Colonic mucosa (tissue), 4 donors: ENCODE results near the gene CHN2. TPM values are rescaled to one million over a fixed set of nuclear protein-coding genes. Genes with fewer than 3 reads are reported as not detected.

Experiments used
- DNase-seq: peaks from one replicate; pipeline ENCODE4 v3.0.0-alpha.2; 2020
- H3K27ac ChIP-seq: fragments of 200-600 bp; one replicate; pipeline ENCODE4 v1.8.0; 2021
- H3K27me3 ChIP-seq: fragments of 200-600 bp; one replicate; pipeline ENCODE4 v1.8.0; 2021
- H3K36me3 ChIP-seq: fragments of 200-600 bp; one replicate; pipeline ENCODE4 v1.8.0; 2021
- H3K4me1 ChIP-seq: fragments of 200-600 bp; one replicate; pipeline ENCODE4 v1.8.0; 2021; ENCODE audit warnings: mild to moderate bottlenecking
- H3K4me3 ChIP-seq: fragments of 200-600 bp; one replicate; pipeline ENCODE4 v1.8.0; 2021
- H3K9ac ChIP-seq, 2 donors: one replicate each; pipeline ENCODE4 v1.7.0; 2013; ENCODE audit warnings: control low read depth in 2 of 2, low read depth in 2 of 2, low read length in 2 of 2
- H3K9me3 ChIP-seq: fragments of 200-600 bp; one replicate; pipeline ENCODE4 v1.8.0; 2021
- intact Hi-C: fragments of 100-400 bp; cut with DNase I; formaldehyde crosslinking; loops from one replicate; pipeline ENCODE4 v1.14.1; 2022
- total RNA-seq, 2 donors: library from RNA; stranded (reverse); fragmentation: NEBNext Ultra II Directional in 1 of 2; extraction: Animal tissue kit (Norgen Biotek cat#: 25700) in 1 of 2; gene quantifications; one replicate each; pipeline ENCODE4 v1.2.1, GENCODE V29; 2021
- TF ChIP-seq, protein P1 (sequence below): fragments of 200-600 bp; IDR thresholded peaks from one replicate; pipeline ENCODE4 v1.8.0; 2022; ENCODE audit warnings: antibody characterized with exemption, mild to moderate bottlenecking
- donor health status: healthy.
- donor health status: DM: no; HTN: no; CAD: no.
- donor health status: DM: no; HTN: no; CAD: no.

Gene CHN2
- total RNA-seq, 2 donors from 2014 or later, result 12.8 to 19.8 TPM

DNA sequence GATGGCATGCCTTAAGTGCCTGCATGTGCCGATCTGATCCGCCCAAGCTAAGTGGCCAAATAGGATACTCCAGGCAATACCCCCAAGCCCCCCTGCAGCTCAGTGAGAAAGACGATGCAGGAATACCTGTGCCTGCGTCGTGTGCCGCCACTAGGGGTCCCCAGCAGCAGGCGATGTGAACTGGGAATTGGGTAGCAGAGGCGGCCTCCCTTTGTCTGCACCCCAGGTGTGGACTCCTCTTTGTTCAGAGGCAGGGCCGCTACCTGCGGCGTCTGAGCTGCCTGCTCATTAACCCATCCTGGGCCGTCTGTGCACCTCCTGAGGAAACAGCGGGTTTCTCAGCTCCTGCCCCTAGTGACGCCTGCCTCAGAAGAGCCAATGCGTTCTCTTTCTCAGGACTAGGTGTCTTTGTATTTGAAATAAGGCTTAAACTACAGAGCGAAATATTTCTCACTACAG is 4.8 kb upstream of the CHN2 start:
- H3K9ac ChIP-seq, result no peak overlapping the region
- no peaks in the 10 kb centered on the region for H3K27me3 ChIP-seq
- no peaks in the 10 kb centered on the region for H3K36me3 ChIP-seq
- DNase-seq, result peak; percentile 81
- H3K4me3 ChIP-seq, result no peak overlapping the region
- H3K9me3 ChIP-seq, result no peaks in the 10 kb centered on the region
- no peaks in the 10 kb centered on the region for H3K4me1 ChIP-seq
- no peak overlapping the region for H3K27ac ChIP-seq
- TF ChIP-seq, protein P1, sequence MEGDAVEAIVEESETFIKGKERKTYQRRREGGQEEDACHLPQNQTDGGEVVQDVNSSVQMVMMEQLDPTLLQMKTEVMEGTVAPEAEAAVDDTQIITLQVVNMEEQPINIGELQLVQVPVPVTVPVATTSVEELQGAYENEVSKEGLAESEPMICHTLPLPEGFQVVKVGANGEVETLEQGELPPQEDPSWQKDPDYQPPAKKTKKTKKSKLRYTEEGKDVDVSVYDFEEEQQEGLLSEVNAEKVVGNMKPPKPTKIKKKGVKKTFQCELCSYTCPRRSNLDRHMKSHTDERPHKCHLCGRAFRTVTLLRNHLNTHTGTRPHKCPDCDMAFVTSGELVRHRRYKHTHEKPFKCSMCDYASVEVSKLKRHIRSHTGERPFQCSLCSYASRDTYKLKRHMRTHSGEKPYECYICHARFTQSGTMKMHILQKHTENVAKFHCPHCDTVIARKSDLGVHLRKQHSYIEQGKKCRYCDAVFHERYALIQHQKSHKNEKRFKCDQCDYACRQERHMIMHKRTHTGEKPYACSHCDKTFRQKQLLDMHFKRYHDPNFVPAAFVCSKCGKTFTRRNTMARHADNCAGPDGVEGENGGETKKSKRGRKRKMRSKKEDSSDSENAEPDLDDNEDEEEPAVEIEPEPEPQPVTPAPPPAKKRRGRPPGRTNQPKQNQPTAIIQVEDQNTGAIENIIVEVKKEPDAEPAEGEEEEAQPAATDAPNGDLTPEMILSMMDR, result peak; percentile 83
- intact Hi-C loops, result loop anchor here (5.0 to 10.0 kb wide), 2 partner anchors 145 to 218 kb away; no protein-coding TSS in a partner anchor

- TF ChIP-seq, protein P1, result no peak
- intact Hi-C loops, result loop anchor here (5.0 to 10.0 kb wide), 2 partner anchors 144 to 217 kb away; no protein-coding TSS in a partner anchor
- H3K9ac ChIP-seq, result no peak overlapping the region
- no peaks in the 10 kb centered on the region for H3K36me3 ChIP-seq
- no peaks in the 10 kb centered on the region for H3K4me1 ChIP-seq
- H3K27ac ChIP-seq, result no peak overlapping the region
- H3K4me3 ChIP-seq, result no peak overlapping the region
- H3K27me3 ChIP-seq, result no peaks in the 10 kb centered on the region
- DNase-seq, result peak; percentile 53
- no peaks in the 10 kb centered on the region for H3K9me3 ChIP-seq
Measured at GRCh38 chr7:29190349-29191045, 4.1 kb upstream of the CHN2 start.

DNA sequence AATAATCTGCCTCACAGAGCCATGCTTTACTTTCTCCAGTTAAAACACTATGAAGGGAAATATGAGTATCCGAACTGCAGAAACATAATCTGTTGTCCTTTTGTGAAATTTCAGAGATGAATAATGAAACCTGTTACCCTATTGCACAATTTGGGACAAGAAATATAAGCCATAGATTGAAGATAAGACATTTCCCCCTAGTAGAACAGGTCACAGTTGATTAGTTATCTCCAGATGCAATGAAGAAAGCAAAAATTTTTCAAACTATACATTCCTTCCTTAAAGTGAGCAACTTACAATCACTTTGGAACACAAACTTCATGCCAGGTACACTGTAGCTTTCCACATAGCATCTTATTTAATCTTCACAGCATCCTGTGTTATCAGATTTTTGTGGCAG is 2.3 kb upstream of the CHN2 start:
- Histone ChIP-seq H3K27me3 (no peaks in the 10 kb centered on the region), H3K36me3 (no peaks in the 10 kb centered on the region), H3K27ac (no peak overlapping the region), H3K4me1 (no peaks in the 10 kb centered on the region), H3K4me3 (no peak overlapping the region), H3K9ac (no peak overlapping the region), H3K9me3 (no peaks in the 10 kb centered on the region)
- intact Hi-C loops, result loop anchor here (5.0 to 10.0 kb wide), 2 partner anchors 142 to 215 kb away; no protein-coding TSS in a partner anchor
- DNase-seq, result no peak
- TF ChIP-seq, protein P1, result no peak

GRCh38 chr7:29192811-29193210 is 1.8 kb upstream of the CHN2 start:
- Histone ChIP-seq H3K36me3 (no peaks in the 10 kb centered on the region), H3K9ac (no peak overlapping the region), H3K27ac (no peak overlapping the region), H3K27me3 (no peaks in the 10 kb centered on the region), H3K4me1 (no peaks in the 10 kb centered on the region), H3K4me3 (no peak overlapping the region), H3K9me3 (no peaks in the 10 kb centered on the region)
- intact Hi-C loops, result loop anchor here (5.0 to 10.0 kb wide), 2 partner anchors 142 to 214 kb away; no protein-coding TSS in a partner anchor
- no peak for DNase-seq
- TF ChIP-seq, protein P1, result no peak

GRCh38 chr7:29193316-29194205 is 1.0 kb upstream of the CHN2 start:
- Histone ChIP-seq H3K4me1 (no peaks in the 10 kb centered on the region), H3K4me3 (peak overlapping the region; percentile 75), H3K9me3 (no peaks in the 10 kb centered on the region), H3K36me3 (no peaks in the 10 kb centered on the region), H3K27me3 (no peaks in the 10 kb centered on the region), H3K9ac (peak overlapping the region in 1 of 2 donors; percentile 46), H3K27ac (no peak overlapping the region)
- DNase-seq, result peak; percentile 35
- TF ChIP-seq, protein P1, result no peak
- intact Hi-C loops, result loop anchor here (5.0 to 10.0 kb wide), 2 partner anchors 141 to 214 kb away; no protein-coding TSS in a partner anchor
